Kidney tubule cell (primary cell): ENCODE measurements around the gene OR2C3.
"Not testable (repeated sequence)": the region's sequence is repeated elsewhere in the genome, so short reads cannot be mapped to it uniquely, and the experiment has no call there.

ENCODE experiments used
- DNase-seq: peaks from one replicate; pipeline ENCODE4 v3.0.0-alpha.2; 2018; ENCODE audit warnings: low spot score

OR2C3 gene

GRCh38 chr1:247536340-247536739 lies at the start of gene OR2C3:
TSS of gene OR2C3 (minus strand) at chr1:247536440. CDS start at chr1:247532511, 3,929 bp downstream.
- no peak for DNase-seq

- no peak for DNase-seq
Measured at GRCh38 chr1:247578946-247579460, 42.8 kb upstream of the OR2C3 start.

GRCh38 chr1:247576514-247576913 lies 40.3 kb upstream of the OR2C3 start:
- DNase-seq: no peak

GRCh38 chr1:247574664-247575063 lies 38.4 kb upstream of the OR2C3 start:
- no peak for DNase-seq

- DNase-seq: no peak
Measured at GRCh38 chr1:247574236-247574635, 38.0 kb upstream of the OR2C3 start.

GRCh38 chr1:247562198-247562597 lies 26.0 kb upstream of the OR2C3 start:
- DNase-seq: no peak

GRCh38 chr1:247561711-247562110 lies 25.5 kb upstream of the OR2C3 start:
- DNase-seq: no peak

- no peak for DNase-seq
Measured at GRCh38 chr1:247557926-247558674, 21.9 kb upstream of the OR2C3 start.

- DNase-seq: no peak
Measured at GRCh38 chr1:247552231-247552630, 16.0 kb upstream of the OR2C3 start.

GRCh38 chr1:247551721-247552120 lies 15.5 kb upstream of the OR2C3 start:
- DNase-seq: peak; percentile 10

- no peak for DNase-seq
Measured at GRCh38 chr1:247548769-247549182, 12.5 kb upstream of the OR2C3 start, which contains the start of gene GCSAML. TSS of gene GCSAML (plus strand) at chr1:247549134. CDS start at chr1:247549192, 58 bp downstream.

- no peak for DNase-seq
Measured at GRCh38 chr1:247548092-247548491, 11.9 kb upstream of the OR2C3 start.

GRCh38 chr1:247542811-247543210 lies 6.6 kb upstream of the OR2C3 start:
- DNase-seq: no peak

GRCh38 chr1:247540581-247540980 lies 4.3 kb upstream of the OR2C3 start:
- no peak for DNase-seq

GRCh38 chr1:247539215-247539614 lies 3.0 kb upstream of the OR2C3 start:
- DNase-seq: no peak

GRCh38 chr1:247538561-247538960 lies 2.3 kb upstream of the OR2C3 start:
- no peak for DNase-seq

- DNase-seq: no peak
Measured at GRCh38 chr1:247535402-247535801, 838 bp downstream of the OR2C3 start.

GRCh38 chr1:247531937-247532336 lies 4.3 kb downstream of the OR2C3 start:
- no peak for DNase-seq

- no peak for DNase-seq
Measured at GRCh38 chr1:247530785-247531184, 5.5 kb downstream of the OR2C3 start.

GRCh38 chr1:247529771-247530355 lies 6.4 kb downstream of the OR2C3 start:
- DNase-seq: no peak

- peak; percentile 60 for DNase-seq
Measured at GRCh38 chr1:247528812-247529474, 7.3 kb downstream of the OR2C3 start.

- DNase-seq: not testable (repeated sequence)
Measured at GRCh38 chr1:247521886-247522285, 14.4 kb downstream of the OR2C3 start.

GRCh38 chr1:247518613-247518891 lies 17.7 kb downstream of the OR2C3 start:
- DNase-seq: no peak
